Fibroblast of lung (primary cell): ENCODE results near the gene IFITM5. TPM values are rescaled to one million over a fixed set of nuclear protein-coding genes. Genes with fewer than 3 reads are reported as not detected.

ENCODE experiments used
- DNase-seq, 2 donors: peaks; one replicate each; pipeline versions ENCODE4 v3.0.0 to v3.0.0-alpha.2; 2010; ENCODE audit warnings: low read depth in 2 of 2
- H2AFZ ChIP-seq: 2 replicates; pipeline ENCODE4 v1.5.1; 2012; ENCODE audit warnings: low read length, control low read depth, inconsistent platforms
- H3K27ac ChIP-seq: 2 replicates; pipeline ENCODE4 v1.5.1; 2011; ENCODE audit warnings: low read length, control low read depth; ENCODE audit not compliant: insufficient read depth
- H3K27me3 ChIP-seq: 2 replicates; pipeline ENCODE4 v1.5.1; 2011; ENCODE audit warnings: mild to moderate bottlenecking, low read length; ENCODE audit not compliant: control insufficient read depth, insufficient read depth
- H3K36me3 ChIP-seq: 2 replicates; pipeline ENCODE4 v1.5.1; 2011; ENCODE audit warnings: low read length; ENCODE audit not compliant: control insufficient read depth, insufficient read depth
- H3K4me1 ChIP-seq: 2 replicates; pipeline ENCODE4 v1.5.1; 2011; ENCODE audit warnings: low read length; ENCODE audit not compliant: control insufficient read depth, insufficient read depth; ENCODE audit errors: extremely low read depth
- H3K4me2 ChIP-seq: 2 replicates; pipeline ENCODE4 v1.5.1; 2011; ENCODE audit warnings: low read length, control low read depth; ENCODE audit not compliant: insufficient read depth; ENCODE audit errors: extremely low read depth
- H3K4me3 ChIP-seq, 4 experiments: fragments of 200-600 bp in 1 of 4; sonication (generic) in 1 of 4; replicated peaks in 1 of 4; 2 replicates each; pipeline ENCODE4 v1.5.1; 2011 to 2016; ENCODE audit warnings: low read length in 4 of 4, low read depth in 3 of 4, mild to moderate bottlenecking in 3 of 4, control low read depth in 2 of 4, inconsistent platforms in 1 of 4, mixed read lengths in 1 of 4; ENCODE audit not compliant: insufficient read depth in 1 of 4; ENCODE audit errors: control extremely low read depth in 1 of 4
- H3K79me2 ChIP-seq: 2 replicates; pipeline ENCODE4 v1.5.1; 2012; ENCODE audit warnings: mild to moderate bottlenecking, low read length, inconsistent platforms; ENCODE audit not compliant: control insufficient read depth, insufficient read depth
- H3K9ac ChIP-seq: 2 replicates; pipeline ENCODE4 v1.5.1; 2011; ENCODE audit warnings: mild to moderate bottlenecking, low read length, control low read depth; ENCODE audit not compliant: insufficient read depth
- H3K9me3 ChIP-seq: 2 replicates; pipeline ENCODE4 v1.5.1; 2012; ENCODE audit warnings: low read depth, low read length; ENCODE audit not compliant: control insufficient read depth, insufficient read depth
- H4K20me1 ChIP-seq: 2 replicates; pipeline ENCODE4 v1.5.1; 2011; ENCODE audit warnings: low read length; ENCODE audit not compliant: control insufficient read depth, insufficient read depth; ENCODE audit errors: extremely low read depth
- EZH2 ChIP-seq: IDR thresholded peaks from 2 replicates; pipeline ENCODE4 v1.5.1; 2012; ENCODE audit warnings: low read length, control low read depth, mild to moderate bottlenecking; ENCODE audit errors: missing control alignments
- polyA plus RNA-seq, 2 donors: library from polyadenylated mRNA; depleted of rRNA in 1 of 2; stranded (reverse) in 1 of 2; unstranded in 1 of 2; fragments of >200 nt; gene quantifications; 2 replicates each; pipeline ENCODE4 v1.2.1, GENCODE V29; 2011 to 2012; ENCODE audit warnings: missing spikeins in 1 of 2
- total RNA-seq: library from RNA; depleted of rRNA; stranded (reverse); fragments of >200 nt; gene quantifications from 2 replicates; pipeline ENCODE4 v1.2.1, GENCODE V29; 2014
- TF ChIP-seq, protein P1 (sequence below), 2 donors: IDR thresholded peaks in 1 of 2; conservative IDR thresholded peaks in 1 of 2; 1 replicate in 1 of 2; 2 replicates in 1 of 2; pipeline ENCODE4 v1.5.1; 2011 to 2012; ENCODE audit warnings: low read length in 2 of 2, control low read depth in 1 of 2, inconsistent platforms in 1 of 2, low read depth in 1 of 2, mild to moderate bottlenecking in 1 of 2

IFITM5 gene
- total and polyA plus RNA-seq, 2 donors (not counting 1 experiment from before 2014, with no cell fraction given): 0.50 TPM; not detected in 1

GRCh38 chr11:279040-279965 is 20.0 kb downstream of the IFITM5 start:
- DNase-seq: no peak
- no peaks in the 10 kb centered on the region for H4K20me1 ChIP-seq
- no peak overlapping the region for H3K9ac ChIP-seq
- H3K9me3 ChIP-seq: no peaks in the 10 kb centered on the region
- no peaks in the 10 kb centered on the region for H3K79me2 ChIP-seq
- H3K27ac ChIP-seq: no peak overlapping the region
- no peak overlapping the region for H2AFZ ChIP-seq
- H3K4me2 ChIP-seq: no peak overlapping the region
- H3K4me1 ChIP-seq: no peaks in the 10 kb centered on the region
- H3K27me3 ChIP-seq: peaks cover 63% of the 10 kb centered on the region
- H3K36me3 ChIP-seq: no peaks in the 10 kb centered on the region
- TF ChIP-seq EZH2: peak; percentile 18
- TF ChIP-seq, protein P1, sequence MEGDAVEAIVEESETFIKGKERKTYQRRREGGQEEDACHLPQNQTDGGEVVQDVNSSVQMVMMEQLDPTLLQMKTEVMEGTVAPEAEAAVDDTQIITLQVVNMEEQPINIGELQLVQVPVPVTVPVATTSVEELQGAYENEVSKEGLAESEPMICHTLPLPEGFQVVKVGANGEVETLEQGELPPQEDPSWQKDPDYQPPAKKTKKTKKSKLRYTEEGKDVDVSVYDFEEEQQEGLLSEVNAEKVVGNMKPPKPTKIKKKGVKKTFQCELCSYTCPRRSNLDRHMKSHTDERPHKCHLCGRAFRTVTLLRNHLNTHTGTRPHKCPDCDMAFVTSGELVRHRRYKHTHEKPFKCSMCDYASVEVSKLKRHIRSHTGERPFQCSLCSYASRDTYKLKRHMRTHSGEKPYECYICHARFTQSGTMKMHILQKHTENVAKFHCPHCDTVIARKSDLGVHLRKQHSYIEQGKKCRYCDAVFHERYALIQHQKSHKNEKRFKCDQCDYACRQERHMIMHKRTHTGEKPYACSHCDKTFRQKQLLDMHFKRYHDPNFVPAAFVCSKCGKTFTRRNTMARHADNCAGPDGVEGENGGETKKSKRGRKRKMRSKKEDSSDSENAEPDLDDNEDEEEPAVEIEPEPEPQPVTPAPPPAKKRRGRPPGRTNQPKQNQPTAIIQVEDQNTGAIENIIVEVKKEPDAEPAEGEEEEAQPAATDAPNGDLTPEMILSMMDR (conservative IDR thresholded peaks at IDR 0.05 in 1 of 2, IDR thresholded peaks at IDR 0.05 in 1 of 2; ENCODE audit: low read depth in 1 of 2, low read length in 2 of 2): no peak
- no peak overlapping the region for H3K4me3 ChIP-seq

- H3K9ac ChIP-seq: no peak within 1 kb of the TSS
- H3K9me3 ChIP-seq: no peaks in the 10 kb centered on the region
- no peak for DNase-seq
- no peak within 1 kb of the TSS for H3K4me3 ChIP-seq
- TF ChIP-seq, protein P1 (conservative IDR thresholded peaks at IDR 0.05 in 1 of 2, IDR thresholded peaks at IDR 0.05 in 1 of 2; ENCODE audit: low read depth in 1 of 2, low read length in 2 of 2): no peak
- TF ChIP-seq EZH2: no peak
- no peak within 1 kb of the TSS for H2AFZ ChIP-seq
- no peak within 1 kb of the TSS for H3K27ac ChIP-seq
- no peaks in the 10 kb centered on the region for H3K4me1 ChIP-seq
- H3K4me2 ChIP-seq: no peak within 1 kb of the TSS
- H3K36me3 ChIP-seq: no peaks in the 10 kb centered on the region
- H3K27me3 ChIP-seq: peaks cover 63% of the 10 kb centered on the region
- no peaks in the 10 kb centered on the region for H4K20me1 ChIP-seq
- no peaks in the 10 kb centered on the region for H3K79me2 ChIP-seq
Measured at GRCh38 chr11:278001-278951, 21.1 kb downstream of the IFITM5 start, which contains the start of gene NLRP6. TSS of gene NLRP6 (plus strand) at chr11:278407. CDS start at chr11:278570, 163 bp downstream.

DNA sequence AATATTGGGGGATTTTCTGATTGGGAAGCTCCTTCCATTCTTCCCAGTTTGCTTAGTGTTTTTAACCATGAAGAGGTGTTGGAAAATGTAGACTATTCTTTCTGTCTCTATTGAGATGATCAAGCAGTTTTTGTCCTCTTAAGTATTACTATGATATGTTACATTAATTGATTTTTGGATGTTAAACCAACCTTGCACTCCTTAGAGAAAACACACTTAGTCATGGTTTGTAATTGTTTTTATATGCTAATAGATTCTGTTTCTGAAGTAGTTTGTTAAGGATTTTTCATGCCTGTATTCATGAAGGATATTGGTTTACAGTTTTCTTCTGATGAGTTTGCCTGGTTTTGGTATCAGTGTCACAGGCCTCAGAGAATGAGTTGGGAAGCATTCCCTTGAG is 23.1 kb downstream of the IFITM5 start:
- H3K79me2 ChIP-seq: no peaks in the 10 kb centered on the region
- H4K20me1 ChIP-seq: no peaks in the 10 kb centered on the region
- peaks cover 57% of the 10 kb centered on the region for H3K27me3 ChIP-seq
- H3K36me3 ChIP-seq: no peaks in the 10 kb centered on the region
- H3K4me1 ChIP-seq: no peaks in the 10 kb centered on the region
- H2AFZ ChIP-seq: no peak overlapping the region
- TF ChIP-seq EZH2: no peak
- TF ChIP-seq, protein P1 (conservative IDR thresholded peaks at IDR 0.05 in 1 of 2, IDR thresholded peaks at IDR 0.05 in 1 of 2; ENCODE audit: low read depth in 1 of 2, low read length in 2 of 2): no peak
- no peak for DNase-seq
- H3K4me3 ChIP-seq: no peak overlapping the region
- H3K27ac ChIP-seq: no peak overlapping the region
- H3K9me3 ChIP-seq: no peaks in the 10 kb centered on the region
- H3K4me2 ChIP-seq: no peak overlapping the region
- H3K9ac ChIP-seq: no peak overlapping the region
